ENCODE data around the gene RHOV.

Gene RHOV

GRCh38 chr15:40901053-40901443, 27.0 kb upstream of the RHOV start:
- Histone ChIP-seq H3K27ac (ENCODE audit: low read length) (no peak overlapping the region), H3K4me3 (ENCODE audit: low read length) (no peak overlapping the region), H3K27me3 (ENCODE audit: insufficient read depth, low read length) (no peaks in the 10 kb centered on the region), H3K4me1 (ENCODE audit: insufficient read depth, low read length) (peaks cover 4% of the 10 kb centered on the region; the same call in 1 of the 2 replicates), H3K9ac (ENCODE audit: low read depth, low read length) (no peak overlapping the region), H3K9me3 (ENCODE audit: insufficient read depth, low read depth, low read length) (no peaks in the 10 kb centered on the region), H3K36me3 (ENCODE audit: insufficient read depth, low read depth, low read length) (peaks cover 85% of the 10 kb centered on the region)

DNA sequence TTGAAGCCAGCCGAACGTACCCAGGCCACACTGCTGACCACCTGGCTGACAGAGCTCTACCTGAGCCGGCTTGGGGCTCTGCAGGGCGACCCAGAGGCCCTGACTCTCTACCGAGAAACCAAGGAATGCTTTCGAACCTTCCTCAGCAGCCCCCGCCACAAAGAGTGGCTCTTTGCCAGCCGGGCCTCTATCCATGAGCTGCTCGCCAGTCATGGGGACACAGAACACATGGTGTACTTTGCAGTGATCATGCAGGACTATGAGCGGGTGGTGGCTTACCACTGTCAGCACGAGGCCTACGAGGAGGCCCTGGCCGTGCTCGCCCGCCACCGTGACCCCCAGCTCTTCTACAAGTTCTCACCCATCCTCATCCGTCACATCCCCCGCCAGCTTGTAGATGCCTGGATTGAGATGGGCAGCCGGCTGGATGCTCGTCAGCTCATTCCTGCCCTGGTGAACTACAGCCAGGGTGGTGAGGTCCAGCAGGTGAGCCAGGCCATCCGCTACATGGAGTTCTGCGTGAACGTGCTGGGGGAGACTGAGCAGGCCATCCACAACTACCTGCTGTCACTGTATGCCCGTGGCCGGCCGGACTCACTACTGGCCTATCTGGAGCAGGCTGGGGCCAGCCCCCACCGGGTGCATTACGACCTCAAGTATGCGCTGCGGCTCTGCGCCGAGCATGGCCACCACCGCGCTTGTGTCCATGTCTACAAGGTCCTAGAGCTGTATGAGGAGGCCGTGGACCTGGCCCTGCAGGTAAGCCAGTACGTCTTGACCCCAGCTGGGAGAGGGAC, 26.4 kb upstream of the RHOV start:
- H3K4me3 ChIP-seq (ENCODE audit: low read length), result no peak overlapping the region
- no peaks in the 10 kb centered on the region; the same call in 1 of the 2 replicates for H3K4me1 ChIP-seq (ENCODE audit: insufficient read depth, low read length)
- no peaks in the 10 kb centered on the region for H3K9me3 ChIP-seq (ENCODE audit: insufficient read depth, low read depth, low read length)
- no peaks in the 10 kb centered on the region for H3K27me3 ChIP-seq (ENCODE audit: insufficient read depth, low read length)
- H3K9ac ChIP-seq (ENCODE audit: low read depth, low read length), result no peak overlapping the region
- no peak overlapping the region for H3K27ac ChIP-seq (ENCODE audit: low read length)
- peaks cover 85% of the 10 kb centered on the region for H3K36me3 ChIP-seq (ENCODE audit: insufficient read depth, low read depth, low read length)

DNA sequence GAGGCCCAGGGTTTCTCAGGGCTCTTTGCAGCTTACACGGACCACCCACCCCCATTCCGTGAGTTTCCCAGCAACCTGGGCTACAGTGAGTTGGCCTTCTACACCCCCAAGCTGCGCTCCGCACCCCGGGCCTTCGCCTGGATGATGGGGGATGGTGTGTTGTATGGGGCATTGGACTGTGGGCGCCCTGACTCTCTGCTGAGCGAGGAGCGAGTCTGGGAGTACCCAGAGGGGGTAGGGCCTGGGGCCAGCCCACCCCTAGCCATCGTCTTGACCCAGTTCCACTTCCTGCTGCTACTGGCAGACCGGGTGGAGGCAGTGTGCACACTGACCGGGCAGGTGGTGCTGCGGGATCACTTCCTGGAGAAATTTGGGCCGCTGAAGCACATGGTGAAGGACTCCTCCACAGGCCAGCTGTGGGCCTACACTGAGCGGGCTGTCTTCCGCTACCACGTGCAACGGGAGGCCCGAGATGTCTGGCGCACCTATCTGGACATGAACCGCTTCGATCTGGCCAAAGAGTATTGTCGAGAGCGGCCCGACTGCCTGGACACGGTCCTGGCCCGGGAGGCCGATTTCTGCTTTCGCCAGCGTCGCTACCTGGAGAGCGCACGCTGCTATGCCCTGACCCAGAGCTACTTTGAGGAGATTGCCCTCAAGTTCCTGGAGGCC, 25.6 kb upstream of the RHOV start:
- no peak overlapping the region for H3K9ac ChIP-seq (ENCODE audit: low read depth, low read length)
- no peak overlapping the region for H3K4me3 ChIP-seq (ENCODE audit: low read length)
- H3K36me3 ChIP-seq (ENCODE audit: insufficient read depth, low read depth, low read length), result peaks cover 80% of the 10 kb centered on the region
- no peaks in the 10 kb centered on the region for H3K9me3 ChIP-seq (ENCODE audit: insufficient read depth, low read depth, low read length)
- no peaks in the 10 kb centered on the region; the same call in 1 of the 2 replicates for H3K4me1 ChIP-seq (ENCODE audit: insufficient read depth, low read length)
- no peak overlapping the region for H3K27ac ChIP-seq (ENCODE audit: low read length)
- no peaks in the 10 kb centered on the region for H3K27me3 ChIP-seq (ENCODE audit: insufficient read depth, low read length)

DNA sequence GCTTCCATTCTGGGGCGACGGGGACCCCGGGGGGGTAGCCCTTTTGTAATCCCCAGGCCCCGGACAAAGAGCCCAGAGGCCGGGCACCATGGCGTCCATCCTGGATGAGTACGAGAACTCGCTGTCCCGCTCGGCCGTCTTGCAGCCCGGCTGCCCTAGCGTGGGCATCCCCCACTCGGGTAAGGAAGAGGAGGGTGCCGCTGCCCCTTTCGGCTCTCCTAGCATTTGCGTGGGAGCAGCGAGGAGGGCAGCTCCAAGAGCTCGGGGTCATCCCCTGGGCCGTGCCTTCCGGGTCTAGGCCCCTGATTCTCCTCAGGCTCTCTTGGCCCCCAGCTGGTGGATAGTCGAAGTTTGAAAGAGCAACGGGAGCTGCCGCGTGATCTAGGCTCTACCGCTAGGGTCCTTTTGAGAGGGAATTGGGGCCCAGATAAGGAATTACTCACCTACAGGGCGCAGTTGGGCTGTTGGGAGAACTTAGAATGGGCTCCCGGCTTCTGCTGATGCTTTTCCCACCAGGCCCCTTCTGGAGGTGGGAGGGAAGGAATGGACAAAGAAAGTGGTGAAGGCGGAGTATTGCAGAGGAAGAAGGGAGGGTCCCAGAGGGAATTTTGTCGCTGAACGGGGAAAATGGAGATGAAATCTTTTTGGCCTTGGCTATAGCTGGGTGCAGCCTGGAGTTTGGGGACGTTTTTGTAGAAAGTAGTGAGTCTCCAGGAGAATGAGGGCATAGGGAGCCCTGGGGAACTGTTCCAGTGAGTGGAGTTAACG, 20.8 kb upstream of the RHOV start:
- Histone ChIP-seq H3K27ac (ENCODE audit: low read length) (peak overlapping the region; percentile 61), H3K4me3 (ENCODE audit: low read length) (peak overlapping the region; percentile 96)

DNA sequence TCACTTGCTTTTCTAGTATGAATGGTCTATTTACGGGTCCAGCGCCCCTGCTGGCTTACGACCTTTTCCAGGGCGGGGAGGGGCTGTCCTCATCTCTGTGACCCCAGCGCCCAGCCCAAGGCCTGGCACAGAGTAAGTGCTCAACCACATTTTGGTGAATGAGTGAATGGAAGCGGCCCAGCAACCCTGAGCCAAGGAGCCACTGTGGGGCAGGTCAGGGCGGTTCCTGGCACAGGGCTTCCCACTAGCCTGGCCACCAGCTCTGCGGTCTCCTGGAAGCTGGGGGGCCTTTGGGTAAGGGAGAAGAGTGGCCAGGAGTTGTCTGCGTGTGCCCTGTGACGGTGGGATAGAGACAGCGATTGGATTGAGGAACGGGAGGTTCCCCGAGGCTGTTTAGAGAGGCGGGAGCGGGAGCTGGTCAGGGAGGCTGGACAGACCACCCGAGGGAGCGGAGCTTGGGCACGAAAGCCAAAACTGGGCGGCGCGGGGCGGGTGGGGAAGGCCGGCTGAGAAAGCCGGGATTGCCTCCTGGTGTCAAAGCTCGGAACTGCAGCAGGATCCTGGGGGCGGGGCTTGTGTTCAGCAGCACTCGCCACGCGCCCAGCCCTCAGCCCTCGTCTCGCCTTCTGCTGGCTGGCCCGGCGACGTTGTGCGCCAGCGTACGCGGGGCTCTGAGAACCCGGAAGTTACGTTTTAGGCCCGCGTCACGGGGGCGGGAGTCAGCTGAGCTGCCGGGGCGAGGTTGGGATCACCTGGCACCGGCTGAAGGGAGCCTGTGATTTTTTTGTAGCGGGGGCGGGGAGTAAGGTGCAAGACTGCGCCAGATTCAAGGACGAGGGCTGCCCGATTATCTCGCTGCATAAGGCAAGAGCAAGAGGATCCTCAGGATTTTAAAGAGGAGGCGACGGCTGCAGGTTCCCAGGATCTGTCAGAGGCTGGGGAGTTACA, 20.0 kb upstream of the RHOV start, which contains the start of gene VPS18:
Gene VPS18 (plus strand): TSS at position 718 of the 948 bp plus-strand sequence. CDS start 319 bp downstream, outside the sequence.
- Histone ChIP-seq H3K4me1 (ENCODE audit: insufficient read depth, low read length) (no peaks in the 10 kb centered on the region), H3K27ac (ENCODE audit: low read length) (peak within 1 kb of the TSS; percentile 61), H3K4me3 (ENCODE audit: low read length) (peak within 1 kb of the TSS; percentile 96), H3K36me3 (ENCODE audit: insufficient read depth, low read depth, low read length) (peaks cover 31% of the 10 kb centered on the region), H3K9ac (ENCODE audit: low read depth, low read length) (peak within 1 kb of the TSS; percentile 95), H3K27me3 (ENCODE audit: insufficient read depth, low read length) (peaks cover 20% of the 10 kb centered on the region), H3K9me3 (ENCODE audit: insufficient read depth, low read depth, low read length) (no peaks in the 10 kb centered on the region)

More for the DNA sequence above, 20.8 kb upstream of the RHOV start:
- peaks cover 40% of the 10 kb centered on the region for H3K36me3 ChIP-seq (ENCODE audit: insufficient read depth, low read depth, low read length)
- peaks cover 20% of the 10 kb centered on the region for H3K27me3 ChIP-seq (ENCODE audit: insufficient read depth, low read length)
- H3K9ac ChIP-seq (ENCODE audit: low read depth, low read length), result peak overlapping the region; percentile 95
- no peaks in the 10 kb centered on the region for H3K4me1 ChIP-seq (ENCODE audit: insufficient read depth, low read length)
- H3K9me3 ChIP-seq (ENCODE audit: insufficient read depth, low read depth, low read length), result no peaks in the 10 kb centered on the region

DNA sequence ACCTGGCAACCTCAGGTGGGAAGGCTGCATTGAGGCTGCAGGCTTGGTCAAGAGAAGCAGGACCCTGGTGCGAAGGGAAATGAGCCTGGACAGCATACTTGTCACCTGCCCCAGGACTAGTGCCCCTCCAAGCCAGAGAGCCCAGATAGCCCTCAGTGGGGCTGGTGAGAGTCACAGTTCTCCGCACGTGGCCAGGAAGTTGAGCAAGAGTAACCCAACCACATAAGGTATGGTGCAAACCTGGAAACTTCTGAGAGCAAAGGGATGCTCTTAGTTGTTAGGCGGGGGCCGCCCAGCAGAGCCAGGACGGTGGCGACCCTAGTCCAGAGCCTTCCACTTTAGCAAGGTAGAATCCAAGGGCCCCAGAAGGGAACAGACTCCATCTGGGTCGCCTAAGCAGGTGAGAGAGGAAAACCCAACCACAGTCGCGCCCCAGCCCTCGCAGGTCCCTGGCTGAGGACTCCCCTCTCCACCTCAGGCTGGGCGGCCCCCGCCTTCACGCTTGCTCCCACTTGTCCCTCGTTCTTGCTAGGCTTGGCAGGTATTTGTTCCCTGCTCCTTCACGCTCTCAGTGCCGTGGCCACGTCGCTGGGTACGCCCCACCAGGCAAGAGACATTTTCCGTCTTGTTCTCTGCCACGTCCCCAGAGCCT, 19.1 kb upstream of the RHOV start:
- Histone ChIP-seq H3K4me3 (ENCODE audit: low read length) (peak overlapping the region; percentile 79; the same call in 1 of the 2 replicates), H3K27ac (ENCODE audit: low read length) (no peak overlapping the region), H3K9me3 (ENCODE audit: insufficient read depth, low read depth, low read length) (no peaks in the 10 kb centered on the region), H3K36me3 (ENCODE audit: insufficient read depth, low read depth, low read length) (peaks cover 23% of the 10 kb centered on the region), H3K9ac (ENCODE audit: low read depth, low read length) (peak overlapping the region; percentile 75; the same call in 1 of the 2 replicates), H3K4me1 (ENCODE audit: insufficient read depth, low read length) (no peaks in the 10 kb centered on the region), H3K27me3 (ENCODE audit: insufficient read depth, low read length) (peaks cover 20% of the 10 kb centered on the region)

- H3K36me3 ChIP-seq (ENCODE audit: insufficient read depth, low read depth, low read length), result peaks cover 19% of the 10 kb centered on the region
- peaks cover 20% of the 10 kb centered on the region for H3K27me3 ChIP-seq (ENCODE audit: insufficient read depth, low read length)
- H3K27ac ChIP-seq (ENCODE audit: low read length), result no peak overlapping the region
- no peaks in the 10 kb centered on the region for H3K9me3 ChIP-seq (ENCODE audit: insufficient read depth, low read depth, low read length)
- no peaks in the 10 kb centered on the region for H3K4me1 ChIP-seq (ENCODE audit: insufficient read depth, low read length)
- H3K9ac ChIP-seq (ENCODE audit: low read depth, low read length), result no peak overlapping the region
- H3K4me3 ChIP-seq (ENCODE audit: low read length), result no peak overlapping the region
Observed at GRCh38 chr15:40892447-40893012, 18.5 kb upstream of the RHOV start.

GRCh38 chr15:40891810-40892446, 17.9 kb upstream of the RHOV start:
- Histone ChIP-seq H3K27ac (ENCODE audit: low read length) (no peak overlapping the region), H3K27me3 (ENCODE audit: insufficient read depth, low read length) (peaks cover 20% of the 10 kb centered on the region), H3K4me1 (ENCODE audit: insufficient read depth, low read length) (no peaks in the 10 kb centered on the region), H3K9me3 (ENCODE audit: insufficient read depth, low read depth, low read length) (no peaks in the 10 kb centered on the region), H3K9ac (ENCODE audit: low read depth, low read length) (no peak overlapping the region), H3K4me3 (ENCODE audit: low read length) (no peak overlapping the region), H3K36me3 (ENCODE audit: insufficient read depth, low read depth, low read length) (peaks cover 13% of the 10 kb centered on the region)

DNA sequence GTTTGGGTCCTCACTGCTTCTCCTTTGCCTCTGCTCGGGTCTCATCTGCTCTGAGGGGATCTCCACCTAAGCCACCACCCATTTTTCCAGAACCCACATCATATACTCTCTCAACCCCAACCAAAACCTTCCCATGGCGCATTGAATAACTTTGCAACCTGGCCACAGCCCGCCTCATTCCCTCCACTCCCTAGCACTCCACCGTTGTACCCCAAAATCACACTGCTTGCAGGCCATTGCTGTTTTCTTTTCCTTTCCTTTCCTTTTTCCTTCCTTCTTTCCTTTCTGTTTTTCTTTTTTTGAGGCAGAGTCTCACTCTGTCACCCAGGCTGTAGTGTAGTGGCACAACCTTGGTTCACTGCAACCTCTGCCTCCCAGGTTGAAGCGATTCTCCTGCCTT, 17.1 kb upstream of the RHOV start:
- no peaks in the 10 kb centered on the region for H3K4me1 ChIP-seq (ENCODE audit: insufficient read depth, low read length)
- no peak overlapping the region for H3K4me3 ChIP-seq (ENCODE audit: low read length)
- H3K9ac ChIP-seq (ENCODE audit: low read depth, low read length), result no peak overlapping the region
- no peaks in the 10 kb centered on the region for H3K9me3 ChIP-seq (ENCODE audit: insufficient read depth, low read depth, low read length)
- H3K27ac ChIP-seq (ENCODE audit: low read length), result no peak overlapping the region
- peaks cover 20% of the 10 kb centered on the region for H3K27me3 ChIP-seq (ENCODE audit: insufficient read depth, low read length)
- peaks cover 5% of the 10 kb centered on the region for H3K36me3 ChIP-seq (ENCODE audit: insufficient read depth, low read depth, low read length)

DNA sequence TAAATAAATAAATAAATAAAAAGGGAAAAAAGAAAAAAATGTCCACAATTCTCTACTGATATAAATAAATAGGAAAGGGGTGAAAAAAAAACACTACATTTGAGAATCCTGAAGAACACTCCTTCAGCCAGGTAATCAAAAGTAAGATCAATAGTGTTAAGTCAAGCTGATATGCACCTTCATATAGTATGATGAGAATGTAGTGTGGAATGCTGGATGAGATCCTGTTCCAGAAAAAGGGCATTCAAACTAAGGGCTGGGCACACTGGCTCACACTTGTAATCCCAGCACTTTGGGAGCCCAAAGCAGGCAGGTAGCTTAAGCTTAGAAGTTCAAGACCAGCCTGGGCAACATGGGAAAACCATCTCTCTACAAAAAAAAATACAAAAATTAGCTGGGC, 15.1 kb upstream of the RHOV start:
- H3K4me3 ChIP-seq (ENCODE audit: low read length), result no peak overlapping the region
- no peak overlapping the region for H3K9ac ChIP-seq (ENCODE audit: low read depth, low read length)
- no peak overlapping the region for H3K27ac ChIP-seq (ENCODE audit: low read length)
- no peaks in the 10 kb centered on the region for H3K9me3 ChIP-seq (ENCODE audit: insufficient read depth, low read depth, low read length)
- peaks cover 20% of the 10 kb centered on the region for H3K27me3 ChIP-seq (ENCODE audit: insufficient read depth, low read length)
- no peaks in the 10 kb centered on the region for H3K4me1 ChIP-seq (ENCODE audit: insufficient read depth, low read length)
- no peaks in the 10 kb centered on the region for H3K36me3 ChIP-seq (ENCODE audit: insufficient read depth, low read depth, low read length)
